KOPT-K1 (cell line): Measurements from ENCODE around the gene RAPGEF2.

ENCODE experiments used
- H3K27ac ChIP-seq: fragments of 200-600 bp; sonication (generic); 2 replicates; pipeline ENCODE4 v1.5.1; 2016; ENCODE audit warnings: antibody characterized with exemption, mild to moderate bottlenecking, low read depth, low read length; ENCODE audit not compliant: poor library complexity, severe bottlenecking
- H3K36me3 ChIP-seq: fragments of 200-600 bp; sonication (generic); 2 replicates; pipeline ENCODE4 v1.5.1; 2017; ENCODE audit warnings: antibody characterized with exemption, mild to moderate bottlenecking, low read length, moderate library complexity; ENCODE audit not compliant: insufficient read depth
- H3K9me3 ChIP-seq: fragments of 200-600 bp; sonication (generic); 2 replicates; pipeline ENCODE4 v1.5.1; 2017; ENCODE audit warnings: antibody characterized with exemption, low read length, mild to moderate bottlenecking; ENCODE audit not compliant: insufficient read depth, poor library complexity, severe bottlenecking

The RAPGEF2 gene

GRCh38 chr4:159269956-159270355 is 167.1 kb downstream of the RAPGEF2 start:
- Histone ChIP-seq H3K36me3 (no peaks in the 10 kb centered on the region), H3K27ac (no peak overlapping the region), H3K9me3 (no peaks in the 10 kb centered on the region)

DNA sequence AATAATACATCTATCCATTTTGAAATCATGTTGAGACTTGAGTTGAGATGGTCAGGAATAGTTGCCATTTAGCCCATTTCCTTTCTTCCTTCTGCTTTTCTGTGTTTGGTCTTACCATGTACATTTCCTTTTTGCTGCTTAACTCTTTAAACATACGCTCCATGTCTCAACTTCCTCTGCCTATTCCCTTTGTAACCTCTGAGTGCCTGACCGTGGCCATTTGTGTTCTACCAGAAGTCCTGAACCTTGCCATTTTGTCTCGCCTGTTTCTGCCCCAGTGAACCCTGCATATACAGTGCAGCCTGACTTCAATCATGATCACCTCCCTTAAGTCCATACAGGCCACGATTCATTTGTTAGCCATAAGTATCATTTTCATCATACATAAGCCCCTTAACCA is 169.0 kb downstream of the RAPGEF2 start:
- Histone ChIP-seq H3K9me3 (no peaks in the 10 kb centered on the region), H3K27ac (no peak overlapping the region), H3K36me3 (no peaks in the 10 kb centered on the region)

- Histone ChIP-seq H3K27ac (no peak overlapping the region), H3K9me3 (no peaks in the 10 kb centered on the region), H3K36me3 (no peaks in the 10 kb centered on the region)
Measured at GRCh38 chr4:159272273-159273140, 169.6 kb downstream of the RAPGEF2 start.

- Histone ChIP-seq H3K27ac (no peak overlapping the region), H3K9me3 (no peaks in the 10 kb centered on the region), H3K36me3 (no peaks in the 10 kb centered on the region)
Measured at GRCh38 chr4:159273141-159273438, 170.2 kb downstream of the RAPGEF2 start.

DNA sequence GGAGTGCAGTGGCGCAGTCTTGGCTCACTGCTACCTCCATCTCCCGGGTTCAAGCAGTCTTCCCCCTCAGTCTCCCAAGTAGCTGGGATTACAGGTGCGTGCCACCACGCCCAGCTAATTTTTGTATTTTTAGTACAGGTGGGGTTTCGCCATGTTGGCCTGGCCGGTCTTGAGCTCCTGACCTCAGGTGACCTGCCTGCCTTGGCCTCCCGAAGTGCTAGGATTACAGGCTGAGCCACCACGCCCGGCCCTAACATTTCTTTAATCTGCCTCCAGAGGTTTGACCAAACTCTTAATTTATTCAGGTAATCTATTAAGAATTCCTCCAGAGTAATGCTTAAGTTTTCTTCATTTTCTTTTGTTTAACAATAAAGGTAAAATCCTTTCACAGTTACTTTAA is 171.0 kb downstream of the RAPGEF2 start:
- no peak overlapping the region for H3K27ac ChIP-seq
- no peaks in the 10 kb centered on the region for H3K9me3 ChIP-seq
- H3K36me3 ChIP-seq, result no peaks in the 10 kb centered on the region

DNA sequence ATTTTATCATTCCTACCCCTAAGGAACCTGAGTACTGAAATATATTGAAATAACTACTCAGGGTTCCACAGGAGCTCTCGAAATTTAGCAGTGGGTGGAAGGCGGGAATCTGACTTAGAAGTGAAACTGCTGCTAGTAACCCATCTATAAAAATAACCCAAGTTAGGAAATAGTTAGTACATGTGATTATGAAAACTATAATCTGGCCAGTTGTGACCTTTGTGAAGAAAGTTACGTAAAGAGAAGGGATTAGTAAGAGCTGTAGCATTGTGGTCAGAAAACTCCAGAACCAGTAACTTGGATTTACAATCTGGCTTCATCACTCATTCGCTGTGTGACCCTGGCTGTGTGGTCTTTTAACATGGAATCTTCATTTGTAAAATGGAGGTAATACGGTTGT is 175.5 kb downstream of the RAPGEF2 start:
- Histone ChIP-seq H3K27ac (no peak overlapping the region), H3K36me3 (no peaks in the 10 kb centered on the region), H3K9me3 (no peaks in the 10 kb centered on the region)

GRCh38 chr4:159279084-159279483 is 176.2 kb downstream of the RAPGEF2 start:
- Histone ChIP-seq H3K9me3 (no peaks in the 10 kb centered on the region), H3K27ac (no peak overlapping the region), H3K36me3 (no peaks in the 10 kb centered on the region)

GRCh38 chr4:159280442-159281172 is 177.7 kb downstream of the RAPGEF2 start:
- H3K36me3 ChIP-seq, result no peaks in the 10 kb centered on the region
- no peaks in the 10 kb centered on the region for H3K9me3 ChIP-seq
- H3K27ac ChIP-seq, result no peak overlapping the region

DNA sequence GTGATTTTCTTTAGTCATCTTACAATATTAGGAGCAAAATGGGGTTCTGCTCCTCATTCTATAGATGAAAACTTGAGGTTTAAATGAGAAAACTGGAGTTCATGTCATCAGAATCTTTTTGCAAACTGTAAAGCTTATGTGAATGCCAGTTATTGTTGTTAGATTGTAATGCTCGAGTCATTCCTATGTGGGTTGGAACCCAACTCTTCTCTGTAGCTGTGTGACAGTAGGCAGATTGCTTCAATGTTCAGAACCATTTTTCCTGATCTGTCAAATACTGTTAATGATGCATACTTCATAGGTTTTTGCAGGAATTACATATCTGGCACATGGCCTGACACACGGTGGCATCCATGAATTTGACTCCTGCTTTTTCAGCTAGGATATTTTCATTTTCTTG is 178.9 kb downstream of the RAPGEF2 start:
- no peak overlapping the region for H3K27ac ChIP-seq
- no peaks in the 10 kb centered on the region for H3K9me3 ChIP-seq
- no peaks in the 10 kb centered on the region for H3K36me3 ChIP-seq

DNA sequence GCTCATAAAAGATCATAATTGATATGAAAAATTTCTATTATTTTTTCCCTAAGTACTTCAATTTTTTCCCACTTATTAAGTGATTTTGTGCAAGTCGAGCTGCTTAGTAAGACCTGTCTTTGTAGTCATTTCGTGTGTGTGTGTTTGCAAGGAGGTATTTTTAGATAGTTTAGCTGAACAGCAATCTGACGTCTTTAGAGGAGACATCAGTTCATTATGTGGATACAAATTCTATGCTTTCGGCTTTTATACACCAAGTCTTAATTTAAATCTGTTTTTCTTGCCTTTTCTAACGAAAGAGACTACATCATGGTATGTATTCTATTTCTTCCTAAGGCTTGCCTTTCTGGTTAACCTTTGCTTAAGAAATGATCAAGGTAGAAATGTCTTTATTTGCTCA is 179.4 kb downstream of the RAPGEF2 start:
- Histone ChIP-seq H3K36me3 (no peaks in the 10 kb centered on the region), H3K9me3 (no peaks in the 10 kb centered on the region), H3K27ac (no peak overlapping the region)

GRCh38 chr4:159282944-159283343 is 180.1 kb downstream of the RAPGEF2 start:
- Histone ChIP-seq H3K27ac (no peak overlapping the region), H3K36me3 (no peaks in the 10 kb centered on the region), H3K9me3 (no peaks in the 10 kb centered on the region)

GRCh38 chr4:159283696-159284095 is 180.8 kb downstream of the RAPGEF2 start:
- Histone ChIP-seq H3K27ac (no peak overlapping the region), H3K9me3 (no peaks in the 10 kb centered on the region)

GRCh38 chr4:159284113-159284512 is 181.2 kb downstream of the RAPGEF2 start:
- no peak overlapping the region for H3K27ac ChIP-seq
- no peaks in the 10 kb centered on the region for H3K9me3 ChIP-seq
- H3K36me3 ChIP-seq, result no peaks in the 10 kb centered on the region

More at GRCh38 chr4:159283696-159284095, 180.8 kb downstream of the RAPGEF2 start:
- H3K36me3 ChIP-seq, result no peaks in the 10 kb centered on the region

DNA sequence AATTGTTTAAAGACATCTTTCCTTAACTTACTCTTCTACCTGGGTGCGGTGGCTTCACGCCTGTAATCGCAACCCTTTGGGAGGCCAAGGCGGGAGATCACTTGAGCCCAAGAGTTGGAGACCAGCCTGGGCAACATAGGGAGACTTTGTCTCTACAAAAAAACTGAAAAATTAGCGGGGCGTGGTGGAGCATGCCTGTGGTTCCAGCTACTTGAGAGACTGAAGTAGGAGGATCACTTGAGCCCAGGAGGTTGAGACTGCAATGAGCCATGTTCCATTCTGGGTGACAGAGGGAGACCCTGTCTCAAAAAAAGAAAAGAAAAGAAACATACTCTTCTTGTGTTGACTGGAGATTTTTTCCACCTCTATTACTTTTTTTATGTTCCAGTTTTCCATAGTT is 181.9 kb downstream of the RAPGEF2 start:
- H3K36me3 ChIP-seq, result no peaks in the 10 kb centered on the region

GRCh38 chr4:159287767-159288166 is 184.9 kb downstream of the RAPGEF2 start:
- Histone ChIP-seq H3K36me3 (no peaks in the 10 kb centered on the region), H3K27ac (no peak overlapping the region), H3K9me3 (no peaks in the 10 kb centered on the region)

More for the DNA sequence above, 181.9 kb downstream of the RAPGEF2 start:
- no peak overlapping the region for H3K27ac ChIP-seq
- H3K9me3 ChIP-seq, result no peaks in the 10 kb centered on the region

DNA sequence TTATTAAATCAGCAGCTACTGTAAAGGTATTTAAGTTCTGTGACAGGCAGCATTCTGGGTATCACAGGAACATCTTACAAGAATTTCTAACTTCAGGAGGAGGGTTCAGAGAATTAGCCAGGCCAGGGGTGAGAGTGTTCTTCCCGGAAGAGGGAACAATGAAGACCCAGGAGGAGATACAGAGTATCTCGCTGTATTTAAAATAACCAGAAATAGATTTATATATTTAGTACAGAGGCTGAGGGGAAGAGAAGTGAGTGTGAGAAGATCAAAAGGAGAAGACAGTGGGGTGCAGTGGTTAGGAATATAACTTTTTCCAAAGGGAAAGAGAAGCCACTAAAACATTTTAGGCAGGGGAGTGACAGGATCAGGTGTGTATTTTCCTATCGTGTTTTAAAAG is 186.8 kb downstream of the RAPGEF2 start:
- H3K36me3 ChIP-seq, result no peaks in the 10 kb centered on the region
- H3K27ac ChIP-seq, result no peak overlapping the region
- no peaks in the 10 kb centered on the region for H3K9me3 ChIP-seq
